GM21515 (cell line): ENCODE results near the gene GALR2.

Experiments used
- ATAC-seq: cut with Tn5 transposase; IDR thresholded peaks from one replicate; pipeline ENCODE4 v1.9.1; 2021; ENCODE audit not compliant: unreplicated experiment

Gene GALR2

GRCh38 chr17:76092526-76093413 is 18.2 kb downstream of the GALR2 start:
- ATAC-seq = no peak

GRCh38 chr17:76094046-76094445 is 19.5 kb downstream of the GALR2 start:
- ATAC-seq = no peak

- ATAC-seq = no peak
These were observed 21.4 kb downstream of the GALR2 start for GRCh38 chr17:76095943-76096342.

GRCh38 chr17:76097716-76098295 is 23.2 kb downstream of the GALR2 start:
- ATAC-seq = no peak

GRCh38 chr17:76102944-76103273 is 28.3 kb downstream of the GALR2 start:
- ATAC-seq = no peak

GRCh38 chr17:76103274-76104139 is 28.9 kb downstream of the GALR2 start, which contains the start of gene EXOC7:
Gene EXOC7 (minus strand): TSS chr17:76103787. CDS start chr17:76103692, 95 bp downstream.
- peak; percentile 70 for ATAC-seq

- ATAC-seq = no peak
These were observed 29.7 kb downstream of the GALR2 start for GRCh38 chr17:76104140-76104895.

GRCh38 chr17:76104896-76105231 is 30.3 kb downstream of the GALR2 start:
- ATAC-seq = no peak

GRCh38 chr17:76106703-76107102 is 32.1 kb downstream of the GALR2 start:
- ATAC-seq = no peak

- no peak for ATAC-seq
These were observed 32.9 kb downstream of the GALR2 start for GRCh38 chr17:76107509-76107908.

GRCh38 chr17:76111956-76112355 is 37.4 kb downstream of the GALR2 start:
- no peak for ATAC-seq

- no peak for ATAC-seq
These were observed 40.7 kb downstream of the GALR2 start for GRCh38 chr17:76115138-76115754.

GRCh38 chr17:76119409-76120371 is 45.1 kb downstream of the GALR2 start:
- no peak for ATAC-seq

GRCh38 chr17:76120658-76121008 is 46.1 kb downstream of the GALR2 start:
- no peak for ATAC-seq

- ATAC-seq = no peak
These were observed 47.4 kb downstream of the GALR2 start for GRCh38 chr17:76121932-76122430.

GRCh38 chr17:76122431-76123190 is 48.0 kb downstream of the GALR2 start:
- no peak for ATAC-seq

GRCh38 chr17:76123191-76123499 is 48.6 kb downstream of the GALR2 start:
- no peak for ATAC-seq

- ATAC-seq = no peak
These were observed 49.4 kb downstream of the GALR2 start for GRCh38 chr17:76123749-76124581.
